HG02588 (cell line): ENCODE measurements around the gene BCL2L13.
"Not testable (repeated sequence)": the region's sequence is repeated elsewhere in the genome, so short reads cannot be mapped to it uniquely, and the experiment has no call there.

ENCODE experiments used
- ATAC-seq: cut with Tn5 transposase; IDR thresholded peaks from one replicate; pipeline ENCODE4 v1.9.1; 2021; ENCODE audit warnings: mild to moderate bottlenecking, moderate library complexity; ENCODE audit not compliant: unreplicated experiment

BCL2L13 gene

GRCh38 chr22:17753401-17753989 is 114.9 kb downstream of the BCL2L13 start:
- no peak for ATAC-seq

- ATAC-seq = no peak
These were observed 115.8 kb downstream of the BCL2L13 start for GRCh38 chr22:17754233-17754925.

GRCh38 chr22:17761138-17761488 is 122.6 kb downstream of the BCL2L13 start:
- ATAC-seq = no peak

GRCh38 chr22:17763442-17763841 is 124.9 kb downstream of the BCL2L13 start:
- ATAC-seq = not testable (repeated sequence)

- no peak for ATAC-seq
These were observed 125.5 kb downstream of the BCL2L13 start for GRCh38 chr22:17764036-17764435.

- ATAC-seq = not testable (repeated sequence)
These were observed 126.3 kb downstream of the BCL2L13 start for GRCh38 chr22:17764852-17765251.

- peak; percentile 74 for ATAC-seq
These were observed 128.9 kb downstream of the BCL2L13 start for GRCh38 chr22:17767233-17768065.

GRCh38 chr22:17769013-17769715 is 130.6 kb downstream of the BCL2L13 start:
- ATAC-seq = no peak

GRCh38 chr22:17769716-17770082 is 131.1 kb downstream of the BCL2L13 start:
- no peak for ATAC-seq

GRCh38 chr22:17770180-17771077 is 131.9 kb downstream of the BCL2L13 start:
- ATAC-seq = no peak

GRCh38 chr22:17772249-17772957 is 133.8 kb downstream of the BCL2L13 start:
- ATAC-seq = no peak

- no peak for ATAC-seq
These were observed 134.5 kb downstream of the BCL2L13 start for GRCh38 chr22:17772958-17773605.

GRCh38 chr22:17773606-17774205 is 135.1 kb downstream of the BCL2L13 start:
- ATAC-seq = peak; percentile 33

GRCh38 chr22:17774206-17774925 is 135.8 kb downstream of the BCL2L13 start, which contains the start of gene BID:
Gene BID (minus strand): TSS chr22:17774469. CDS start chr22:17750116, 24,353 bp downstream.
- peak; percentile 31 for ATAC-seq

GRCh38 chr22:17774926-17775685 is 136.5 kb downstream of the BCL2L13 start:
- ATAC-seq = no peak

GRCh38 chr22:17775781-17776465 is 137.4 kb downstream of the BCL2L13 start:
- ATAC-seq = no peak
